CD4-positive, alpha-beta T cell treated with Interleukin-21 for 1 hour (primary cell): Measurements from ENCODE around the gene FBN1.

ENCODE experiments used
- DNase-seq: peaks from one replicate; pipeline ENCODE4 v3.0.0-alpha.2; 2020

FBN1 gene

GRCh38 chr15:48650931-48651330 lies 5.4 kb upstream of the FBN1 start:
- DNase-seq: no peak

DNA sequence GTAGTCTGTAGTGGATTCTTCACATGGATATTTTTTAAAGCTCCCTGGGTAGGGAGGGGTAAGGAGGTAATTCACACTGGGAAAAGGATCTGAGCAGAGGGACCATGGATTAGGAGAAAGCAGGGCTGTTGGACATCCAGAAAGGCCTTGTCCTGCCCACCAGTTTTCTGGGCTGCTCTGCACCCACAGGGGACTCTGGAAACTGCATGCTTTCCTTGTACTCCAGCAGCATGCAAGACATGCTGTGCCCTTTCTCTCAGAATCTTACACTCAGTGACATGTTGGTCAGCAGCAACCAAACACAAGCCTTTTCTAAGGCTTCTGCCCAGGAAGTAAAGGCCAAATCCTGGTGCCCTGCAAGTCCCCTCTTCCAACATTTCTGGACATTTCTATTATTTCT lies 2.5 kb upstream of the FBN1 start:
- no peak for DNase-seq

DNA sequence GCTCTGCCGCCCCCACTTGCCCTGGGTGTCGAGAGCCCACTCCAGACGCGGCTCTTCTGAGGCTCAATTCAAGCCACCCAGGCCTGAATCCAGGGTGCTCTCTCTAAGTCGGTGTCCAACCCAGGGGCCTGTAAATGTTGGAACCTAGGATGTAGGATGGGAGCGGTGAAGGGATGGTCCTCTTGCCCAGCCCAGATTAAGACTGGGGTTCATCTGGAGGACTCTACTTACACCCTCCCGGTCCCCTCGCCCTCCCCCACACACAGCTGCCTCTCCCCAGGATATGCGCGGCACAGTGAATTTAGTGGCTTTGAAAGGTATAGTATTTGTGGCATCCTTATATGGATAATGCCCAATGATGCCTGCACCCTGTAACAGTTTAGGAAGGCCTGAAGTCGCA lies 822 bp upstream of the FBN1 start:
- no peak for DNase-seq

GRCh38 chr15:48644827-48645557 lies 517 bp downstream of the FBN1 start:
- no peak for DNase-seq

DNA sequence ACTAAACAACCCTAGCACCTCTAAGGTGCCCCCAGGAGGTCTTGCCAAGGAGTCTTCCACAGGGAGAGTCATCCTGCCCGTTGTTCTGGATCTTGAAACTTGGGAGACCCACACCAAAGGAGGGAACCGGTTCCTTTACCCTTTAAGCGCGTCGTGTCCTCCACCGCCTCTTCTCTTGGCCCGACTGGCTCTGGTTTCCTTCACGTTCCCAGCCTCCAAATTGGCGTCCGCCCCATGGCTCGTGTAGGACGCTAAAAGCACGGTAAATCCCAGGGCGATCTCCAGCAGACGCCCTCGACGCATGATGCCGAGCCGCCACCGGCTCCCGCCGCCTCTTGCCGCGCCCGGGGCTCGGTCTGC lies 1.1 kb downstream of the FBN1 start:
- DNase-seq: no peak

GRCh38 chr15:48643776-48644466 lies 1.6 kb downstream of the FBN1 start:
- DNase-seq: no peak

DNA sequence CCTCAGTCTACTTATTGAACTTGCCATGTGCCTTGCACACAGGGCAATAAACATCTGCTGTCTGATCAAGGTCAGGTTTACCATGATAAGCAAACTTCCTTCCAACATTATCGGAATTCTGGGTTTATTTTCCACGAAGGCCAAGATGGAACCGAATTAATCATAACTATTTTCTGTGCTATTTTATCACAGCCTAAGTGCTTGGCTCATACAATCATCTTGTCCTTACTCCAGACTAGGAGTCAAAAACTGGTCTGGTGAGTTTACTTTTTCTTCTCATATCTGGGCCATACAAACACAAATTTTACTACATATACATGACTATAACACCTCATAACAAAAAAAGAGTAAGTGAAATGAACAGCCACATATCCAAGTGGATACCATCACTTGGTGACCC lies 2.3 kb downstream of the FBN1 start:
- DNase-seq: no peak

- DNase-seq: no peak
These were observed 2.7 kb downstream of the FBN1 start for GRCh38 chr15:48642795-48643194.

GRCh38 chr15:48641416-48641815 lies 4.1 kb downstream of the FBN1 start:
- DNase-seq: no peak

GRCh38 chr15:48638963-48639362 lies 6.5 kb downstream of the FBN1 start:
- no peak for DNase-seq

- DNase-seq: no peak
These were observed 7.9 kb downstream of the FBN1 start for GRCh38 chr15:48637639-48638038.

- no peak for DNase-seq
These were observed 9.0 kb downstream of the FBN1 start for GRCh38 chr15:48636511-48636910.

- DNase-seq: no peak
These were observed 10.6 kb downstream of the FBN1 start for GRCh38 chr15:48634893-48635292.

DNA sequence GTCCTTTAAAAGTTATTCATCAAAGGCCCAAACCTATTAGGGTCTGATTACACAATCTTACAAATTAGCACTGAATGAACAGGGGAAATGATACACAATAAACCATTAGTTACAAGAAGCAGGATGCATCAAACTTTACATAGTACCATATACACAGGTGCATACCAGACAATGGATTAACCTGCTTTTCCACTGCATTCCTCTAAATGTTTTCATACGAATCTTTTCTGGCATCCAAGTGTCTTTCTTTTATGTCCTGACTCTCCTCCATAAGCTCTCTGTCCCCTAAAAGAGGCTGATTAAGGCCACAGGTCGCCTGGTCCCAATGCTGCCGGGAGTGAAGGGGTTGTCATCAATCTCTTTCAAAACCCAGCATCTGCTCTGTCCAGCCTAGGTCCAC lies 11.4 kb downstream of the FBN1 start:
- DNase-seq: no peak

GRCh38 chr15:48632651-48633050 lies 12.9 kb downstream of the FBN1 start:
- DNase-seq: no peak

GRCh38 chr15:48631176-48631770 lies 14.2 kb downstream of the FBN1 start:
- DNase-seq: no peak

DNA sequence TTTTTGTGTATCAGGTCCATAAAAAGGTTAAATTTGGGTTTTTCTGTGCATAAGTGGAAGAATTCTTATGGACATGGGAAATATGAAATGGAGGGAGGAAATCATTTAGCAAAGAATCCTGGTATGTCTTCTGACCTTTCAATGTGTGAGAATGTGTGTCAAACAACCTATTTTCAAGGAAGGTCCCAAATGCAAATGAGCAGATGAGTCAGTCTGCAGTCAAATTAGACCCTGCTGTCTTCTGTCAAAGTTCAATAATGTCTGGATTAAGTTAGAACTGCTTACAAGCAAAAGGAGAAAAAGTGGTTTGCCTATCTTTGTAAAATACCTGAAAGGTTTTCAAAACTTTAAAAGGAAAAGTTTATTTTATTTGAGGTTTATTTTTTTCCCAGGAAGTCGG lies 15.3 kb downstream of the FBN1 start:
- no peak for DNase-seq

GRCh38 chr15:48628832-48629231 lies 16.7 kb downstream of the FBN1 start:
- no peak for DNase-seq

GRCh38 chr15:48627260-48627940 lies 18.1 kb downstream of the FBN1 start:
- no peak for DNase-seq

DNA sequence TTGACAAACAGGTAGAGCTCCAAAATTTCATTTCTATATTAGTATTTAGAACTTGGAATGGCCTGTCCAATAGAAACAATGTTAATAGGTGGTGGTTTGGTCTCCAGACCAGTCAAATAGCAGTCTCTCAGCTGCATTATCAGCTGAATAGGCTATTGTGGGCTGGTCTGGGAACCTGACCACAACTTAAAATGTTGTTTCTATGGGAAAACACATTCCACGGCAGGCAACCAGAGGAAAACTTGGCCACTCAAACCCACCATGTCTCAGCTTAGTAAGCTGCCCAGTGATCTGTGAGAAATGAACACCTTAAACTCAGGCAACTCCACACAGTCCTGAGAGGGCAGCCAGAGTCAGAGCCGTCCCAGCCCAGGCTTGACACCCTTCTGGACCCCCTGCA lies 20.4 kb downstream of the FBN1 start:
- no peak for DNase-seq

- DNase-seq: no peak
These were observed 20.8 kb downstream of the FBN1 start for GRCh38 chr15:48624700-48625099.

DNA sequence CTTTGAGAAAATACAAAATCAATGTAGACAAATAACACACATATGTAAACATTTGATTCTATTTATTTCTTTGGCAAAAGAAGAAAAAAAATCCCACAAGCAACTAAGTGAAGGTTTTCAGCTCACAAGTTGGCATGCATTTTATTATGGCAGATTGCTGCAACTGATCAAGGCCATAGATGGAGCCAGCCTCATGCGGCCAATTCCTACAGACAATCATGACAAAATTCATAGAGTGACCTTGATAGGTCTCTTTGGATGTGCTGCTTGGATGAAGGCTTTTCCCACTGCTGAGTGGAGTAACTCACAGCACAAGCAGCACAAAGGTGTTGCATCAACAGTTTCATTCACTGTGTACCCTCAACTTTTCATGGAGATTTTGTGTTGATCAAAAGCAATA lies 22.1 kb downstream of the FBN1 start:
- DNase-seq: no peak

DNA sequence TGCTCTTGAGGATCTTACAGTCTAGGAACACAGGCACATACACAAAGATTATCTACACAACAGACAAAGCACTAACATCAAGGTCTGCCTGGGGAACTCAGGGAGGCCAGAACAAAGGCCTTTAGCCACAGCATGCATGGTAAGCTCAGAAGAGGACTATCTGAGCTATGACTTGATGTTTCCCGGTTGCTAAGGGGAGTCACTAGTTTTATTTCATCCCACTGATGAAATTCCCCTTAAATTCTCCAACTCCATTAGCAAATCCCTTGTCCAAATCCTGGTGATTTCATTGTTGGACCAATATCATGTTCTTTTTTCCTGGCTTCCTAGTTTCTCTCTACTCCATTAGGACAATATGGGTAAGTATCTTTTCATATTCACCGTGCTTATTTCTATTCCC lies 23.3 kb downstream of the FBN1 start:
- no peak for DNase-seq

DNA sequence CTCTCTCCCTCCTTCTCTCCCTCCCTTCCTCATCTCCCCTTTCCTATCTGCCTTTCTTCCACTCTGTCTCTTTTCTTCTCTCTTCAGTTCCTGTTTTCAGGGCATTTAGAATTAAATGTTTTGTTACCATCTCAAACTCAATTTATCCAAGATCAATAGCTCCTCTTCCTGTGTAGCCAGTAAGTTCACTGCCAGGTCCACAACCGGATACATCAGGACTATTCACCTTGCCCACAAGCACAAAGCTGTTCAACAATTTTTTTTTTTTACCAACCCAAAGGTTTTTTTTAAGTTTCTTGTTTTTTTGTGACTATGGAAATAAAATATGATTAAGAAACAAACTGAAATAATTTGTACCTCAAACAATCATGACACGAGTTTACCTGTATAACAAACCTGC lies 26.1 kb downstream of the FBN1 start:
- DNase-seq: no peak
